Activated gamma-delta T cell treated with anti-CD3 and anti-CD28 coated beads, Interleukin-2, amount 50 U/mL, for 16 hours (primary cell): ENCODE measurements around the gene CRYAB.
A peak's percentile ranks its signal among the peaks of the same experiment; 100 is the strongest.
"Not testable (repeated sequence)": the region's sequence is repeated elsewhere in the genome, so short reads cannot be mapped to it uniquely, and the experiment has no call there.

ENCODE experiments used
- DNase-seq: peaks from one replicate; pipeline ENCODE4 v3.0.0-alpha.2; 2020; ENCODE audit warnings: low read depth

The CRYAB gene

DNA sequence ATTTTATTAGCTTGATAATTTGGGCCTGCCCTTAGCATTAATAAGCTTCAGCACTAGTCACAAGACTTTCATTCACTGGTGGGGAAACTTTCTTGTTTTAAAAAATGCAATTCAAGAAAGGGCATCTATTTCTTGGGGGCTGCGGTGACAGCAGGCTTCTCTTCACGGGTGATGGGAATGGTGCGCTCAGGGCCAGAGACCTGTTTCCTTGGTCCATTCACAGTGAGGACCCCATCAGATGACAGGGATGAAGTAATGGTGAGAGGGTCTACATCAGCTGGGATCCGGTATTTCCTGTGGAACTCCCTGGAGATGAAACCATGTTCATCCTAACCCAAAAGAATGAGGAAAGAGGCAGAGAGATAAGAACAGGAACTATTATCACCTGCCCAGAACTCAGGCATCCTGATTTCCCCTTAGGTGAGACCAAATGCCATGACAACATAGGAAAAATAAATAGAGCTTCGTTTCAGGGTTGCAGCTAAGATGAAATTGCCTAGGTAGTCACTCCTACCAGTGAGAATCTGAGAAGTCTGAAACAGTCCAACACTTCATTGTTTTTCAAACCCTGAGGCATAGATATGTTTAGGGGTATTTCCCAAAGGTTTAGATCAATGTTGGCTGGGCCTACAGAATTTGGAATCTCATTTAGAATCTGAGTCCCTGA lies 2.8 kb downstream of the CRYAB start:
- no peak for DNase-seq

DNA sequence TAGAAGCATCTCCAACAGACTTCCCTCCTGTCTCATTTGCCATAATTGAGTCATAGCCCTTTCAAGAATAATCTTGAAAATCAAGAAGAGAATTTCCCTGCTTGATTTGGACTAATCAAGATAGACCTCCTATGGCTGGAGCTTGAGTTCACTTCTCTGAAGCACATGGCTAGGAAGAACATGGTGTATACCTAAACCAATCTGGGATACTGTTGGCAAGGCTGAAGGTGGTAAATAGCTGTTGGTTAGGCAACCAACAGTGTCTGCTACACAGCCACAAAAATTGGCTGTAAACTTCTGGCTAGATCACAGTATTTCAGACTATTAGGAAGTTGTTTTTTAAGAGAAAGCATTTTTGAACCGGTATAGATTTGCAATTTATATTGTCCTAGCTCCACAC lies 4.9 kb downstream of the CRYAB start:
- DNase-seq, result no peak

DNA sequence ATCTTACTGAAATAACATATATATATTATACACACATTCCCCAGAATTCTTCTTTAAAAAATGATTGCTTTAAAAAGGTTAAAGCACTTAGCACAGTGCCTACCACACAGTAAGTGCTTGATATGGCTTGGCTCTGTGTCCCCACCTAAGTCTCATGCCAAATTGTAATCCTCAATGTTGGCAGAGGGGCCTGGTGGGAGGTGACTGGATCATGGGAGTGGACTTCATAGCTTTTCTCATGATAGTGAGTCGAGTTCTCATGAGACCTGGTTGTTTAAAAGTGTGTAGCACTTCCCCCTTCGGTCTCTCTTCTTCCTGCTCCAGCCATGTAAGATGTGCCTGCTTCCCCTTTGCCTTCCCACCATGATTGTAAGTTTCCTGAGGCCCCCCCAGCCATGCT lies 6.2 kb downstream of the CRYAB start:
- no peak for DNase-seq

DNA sequence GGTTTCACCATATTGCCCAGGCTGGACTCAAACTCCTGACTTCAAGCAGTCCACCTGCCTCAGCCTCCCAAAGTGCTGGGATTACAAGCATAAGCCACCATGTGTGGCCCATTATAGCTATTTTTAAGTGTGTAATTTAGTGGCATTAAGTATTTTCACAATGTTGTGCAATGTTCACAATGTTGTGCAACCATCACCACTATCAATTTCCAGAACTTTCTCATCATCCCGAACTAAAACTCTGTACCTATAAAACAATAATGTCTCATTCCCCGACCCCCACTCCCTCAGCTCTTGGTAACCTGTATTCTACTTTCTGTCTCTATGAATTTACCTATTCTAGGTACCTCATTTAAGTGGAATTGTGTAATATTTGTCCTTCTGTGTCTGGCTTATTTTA lies 24.7 kb downstream of the CRYAB start:
- no peak for DNase-seq

DNA sequence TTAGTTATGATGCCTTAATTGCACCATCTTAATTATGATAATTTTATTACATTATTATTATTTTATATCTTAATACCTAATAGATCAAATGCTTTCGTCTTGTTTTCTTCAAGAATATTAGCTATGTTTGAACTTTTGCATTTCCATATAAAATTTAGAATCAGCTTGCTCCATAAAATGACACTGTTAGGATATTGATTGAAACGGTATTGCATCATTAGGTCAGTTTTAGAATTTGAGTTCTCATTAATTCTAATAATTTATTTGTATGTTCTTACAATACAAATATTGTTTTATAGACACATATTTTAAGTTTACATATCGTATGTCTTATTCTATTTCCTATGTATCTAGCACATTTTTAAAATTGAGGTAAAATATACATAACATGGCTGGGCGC lies 25.5 kb downstream of the CRYAB start:
- no peak for DNase-seq

DNA sequence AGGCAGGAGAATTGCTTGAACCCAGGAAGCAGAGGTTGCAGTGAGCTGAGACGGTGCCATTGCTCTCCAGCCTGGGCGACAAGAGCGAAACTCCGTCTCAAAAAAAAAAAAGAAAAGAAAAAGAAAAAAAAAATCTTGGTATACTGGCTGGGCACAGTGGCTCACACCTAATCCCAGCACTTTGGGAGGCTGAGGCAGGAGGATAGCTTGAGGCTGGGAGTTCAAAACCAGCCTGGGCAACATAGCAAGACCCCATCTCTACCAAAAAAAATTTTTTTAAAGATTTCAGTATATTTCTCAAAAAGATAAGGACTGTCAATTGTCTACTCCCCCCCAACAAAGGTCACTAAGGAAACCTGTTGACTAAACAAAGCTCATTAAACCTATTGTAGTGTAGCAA lies 26.5 kb downstream of the CRYAB start:
- not testable (repeated sequence) for DNase-seq

DNA sequence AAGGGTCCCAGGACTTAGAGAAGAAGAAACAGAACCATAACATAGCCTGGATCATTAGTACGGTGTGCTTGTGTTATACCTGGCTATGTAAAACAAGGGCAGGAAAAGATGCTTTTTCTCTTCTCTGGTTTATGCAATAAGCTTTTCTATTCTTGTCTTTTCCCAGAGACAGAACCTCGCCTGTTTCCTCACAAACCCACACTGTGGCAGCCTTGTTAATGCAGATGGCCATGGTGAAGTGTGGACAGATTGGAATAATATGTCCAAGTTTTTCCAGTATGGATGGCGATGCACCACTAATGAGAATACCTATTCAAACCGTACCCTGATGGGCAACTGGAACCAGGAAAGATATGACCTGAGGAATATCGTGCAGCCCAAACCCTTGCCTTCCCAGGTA lies 29.4 kb downstream of the CRYAB start:
- DNase-seq, result no peak

DNA sequence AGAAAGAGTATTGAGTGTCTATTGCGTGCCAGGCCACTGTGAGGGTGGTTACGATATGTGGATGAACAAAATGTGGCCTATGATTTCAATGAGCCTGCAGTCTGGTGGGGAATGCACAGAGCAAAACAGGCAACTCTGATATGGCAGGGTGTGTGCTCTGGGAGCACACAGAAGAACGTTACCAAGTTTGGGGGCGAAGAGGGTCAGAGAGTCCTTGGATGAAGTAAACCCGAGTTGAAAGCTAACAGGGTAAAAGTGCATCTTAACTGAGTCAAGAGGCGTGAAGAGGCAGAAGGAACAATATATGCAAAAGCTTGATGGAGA lies 32.0 kb downstream of the CRYAB start:
- no peak for DNase-seq

DNA sequence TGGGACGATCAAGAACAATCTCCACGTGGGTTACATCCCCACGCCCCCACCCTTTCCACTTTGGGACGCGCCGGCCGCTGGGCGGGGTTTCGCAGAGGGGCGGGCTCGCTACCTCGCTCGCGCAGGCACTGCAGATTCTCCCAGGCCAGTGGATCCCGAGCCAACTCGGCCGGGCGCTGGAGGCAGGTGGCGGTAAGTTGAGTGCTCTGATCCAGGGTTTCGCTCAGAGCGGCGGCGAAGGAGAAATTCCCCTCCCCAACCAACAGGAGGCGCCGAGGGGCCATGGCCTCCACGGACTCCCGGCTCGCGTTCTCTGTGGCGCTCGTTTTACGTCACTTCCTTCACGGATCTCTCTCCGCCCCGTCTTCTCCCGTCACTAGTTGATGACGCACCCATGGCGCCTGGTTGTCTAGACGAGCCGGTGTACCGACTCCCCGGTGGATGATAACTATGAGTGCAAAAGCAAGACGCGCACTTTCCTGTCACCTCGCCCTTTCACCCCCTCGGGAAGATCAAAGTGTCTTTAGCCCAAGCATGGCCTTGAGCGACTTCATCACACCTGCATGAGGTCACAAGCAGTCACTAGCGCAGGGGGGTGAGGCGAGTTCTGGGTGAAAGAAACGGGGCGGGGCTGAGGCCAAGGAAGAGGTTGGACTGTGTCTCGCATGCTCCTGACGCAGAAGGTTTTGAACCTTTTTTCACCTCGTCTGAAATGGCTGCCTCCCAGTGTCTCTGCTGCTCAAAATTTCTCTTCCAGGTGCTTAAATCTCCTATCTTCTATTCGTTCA lies 32.5 kb downstream of the CRYAB start, which contains the start of the genes CFAP68 and FDXACB1:
TSS of gene CFAP68 (plus strand) at position 693 of the 788 bp plus-strand sequence. CDS start at position 713, 20 bp downstream.
TSS of gene FDXACB1 (minus strand) at position 317 of the 788 bp plus-strand sequence. CDS start at position 284, 33 bp downstream.
- peak; percentile 89 for DNase-seq

DNA sequence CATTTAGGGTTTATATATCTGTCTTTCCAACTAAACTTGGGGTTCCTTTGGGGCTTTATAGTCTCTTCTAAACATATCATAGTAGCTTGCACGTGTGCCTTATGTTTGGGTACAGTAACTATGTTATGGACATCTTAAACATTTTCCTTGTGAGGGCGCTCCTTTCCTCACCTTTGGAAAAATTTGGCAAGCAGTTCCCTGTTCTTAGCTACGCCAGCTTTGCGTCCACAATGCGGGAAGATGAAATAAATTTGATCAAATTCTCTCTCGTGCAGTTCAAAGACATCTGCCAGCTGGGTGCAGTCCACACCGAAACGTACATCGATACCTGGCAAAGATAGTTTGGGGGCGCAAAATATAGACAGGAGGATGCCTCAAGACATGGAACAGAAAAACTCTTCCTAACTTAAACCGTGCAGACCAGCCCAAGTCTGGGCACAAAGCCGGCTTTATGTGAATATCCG lies 33.2 kb downstream of the CRYAB start:
- DNase-seq, result no peak

DNA sequence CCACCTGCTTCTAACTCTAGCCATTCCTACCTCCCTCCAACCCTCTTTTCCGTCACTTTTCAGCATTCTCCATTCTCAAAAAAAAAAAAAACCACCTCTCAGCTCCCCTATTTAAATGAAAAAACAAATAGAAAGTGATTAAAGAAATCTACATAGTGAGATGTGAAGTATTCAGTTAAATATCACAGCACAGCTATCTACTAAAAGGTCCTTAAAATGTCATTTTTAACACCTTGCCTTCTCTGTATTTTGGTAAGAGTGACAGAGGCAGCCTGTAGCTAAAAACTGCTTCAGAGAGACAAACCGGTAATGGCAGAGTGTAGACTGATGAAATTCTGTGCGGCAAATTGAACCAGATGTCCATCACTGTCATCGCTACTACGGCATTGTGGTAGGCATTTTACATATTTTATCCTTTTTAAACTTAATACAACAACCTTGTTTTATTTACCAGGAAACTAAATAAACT lies 39.8 kb downstream of the CRYAB start:
- DNase-seq, result no peak

DNA sequence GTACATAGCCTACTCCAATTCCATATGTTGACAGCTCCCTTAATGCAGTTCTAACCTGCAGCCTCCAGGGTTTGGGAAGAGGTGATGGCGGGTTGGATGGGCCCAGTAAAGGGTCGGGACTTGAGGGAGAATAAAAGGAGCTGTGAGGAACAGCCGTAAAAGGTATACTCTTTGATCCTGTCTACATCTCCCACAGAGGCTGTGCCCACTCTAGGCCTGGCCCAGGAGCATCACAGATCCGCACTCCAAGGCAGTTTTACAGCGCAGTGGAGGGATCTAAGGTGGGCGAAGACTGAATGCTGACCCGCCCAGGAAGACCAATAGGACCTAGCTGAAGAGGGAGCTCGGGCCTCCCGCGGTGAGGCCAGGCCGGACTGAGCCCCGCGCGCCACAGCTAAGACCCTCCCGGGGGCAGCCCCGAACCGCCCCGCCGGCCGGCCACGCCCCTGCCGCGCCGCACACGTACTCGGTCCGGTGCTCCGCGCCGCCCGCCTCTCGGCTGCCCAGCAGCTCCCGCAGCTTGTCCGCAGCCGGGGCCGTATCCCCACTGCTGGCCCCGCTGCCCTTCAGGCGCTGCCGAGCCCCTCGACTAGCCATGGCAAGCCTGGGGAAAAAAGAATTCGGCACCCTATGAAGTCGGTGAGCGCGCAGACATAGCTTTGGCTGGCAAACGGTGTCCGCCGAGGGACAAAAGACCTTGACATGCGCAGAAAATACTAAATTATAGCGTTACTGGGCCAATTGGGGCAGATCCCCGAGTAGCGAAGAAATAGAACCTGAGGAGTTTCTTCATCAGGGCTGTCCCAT lies 40.5 kb downstream of the CRYAB start, which contains the start of gene ALG9:
TSS of gene ALG9 (minus strand) at position 696 of the 807 bp plus-strand sequence. CDS start at position 597, 99 bp downstream.
- peak; percentile 84 for DNase-seq

DNA sequence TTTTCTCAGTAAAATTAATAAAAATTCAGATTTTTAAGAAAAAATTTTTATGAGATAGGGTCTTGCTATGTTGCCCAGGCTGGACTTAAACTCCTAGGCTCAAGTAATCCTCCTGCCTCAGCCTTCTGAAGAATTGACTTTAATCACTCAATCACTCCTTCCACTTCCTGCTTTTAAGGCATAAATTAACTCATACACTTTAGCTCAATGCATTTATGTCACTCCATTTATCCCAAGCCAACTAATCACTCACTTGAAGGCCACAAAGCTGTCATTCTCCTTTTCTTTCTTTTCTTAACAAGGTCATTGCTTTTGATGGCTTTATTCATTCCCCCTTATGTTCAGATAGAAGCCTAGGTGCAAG lies 41.1 kb downstream of the CRYAB start:
- no peak for DNase-seq

DNA sequence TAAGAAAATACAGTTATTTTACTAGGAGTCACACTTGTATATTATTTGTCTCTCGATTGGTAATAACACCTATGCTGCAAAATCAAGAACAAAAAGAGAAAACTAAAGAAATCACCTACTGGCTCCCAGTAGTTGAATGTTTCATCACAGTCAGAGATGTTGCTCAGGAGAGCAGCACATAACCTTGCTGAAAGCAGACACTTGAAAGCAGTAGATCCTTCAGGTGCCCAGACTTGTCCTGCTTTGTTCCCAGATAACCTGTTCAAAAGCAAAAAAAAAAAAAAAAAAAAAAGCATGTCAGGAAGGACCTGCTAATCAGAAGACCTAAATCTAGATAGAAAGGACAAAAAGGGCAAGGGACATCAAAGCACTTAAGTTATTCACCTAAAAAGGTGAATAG lies 41.5 kb downstream of the CRYAB start:
- DNase-seq, result no peak

DNA sequence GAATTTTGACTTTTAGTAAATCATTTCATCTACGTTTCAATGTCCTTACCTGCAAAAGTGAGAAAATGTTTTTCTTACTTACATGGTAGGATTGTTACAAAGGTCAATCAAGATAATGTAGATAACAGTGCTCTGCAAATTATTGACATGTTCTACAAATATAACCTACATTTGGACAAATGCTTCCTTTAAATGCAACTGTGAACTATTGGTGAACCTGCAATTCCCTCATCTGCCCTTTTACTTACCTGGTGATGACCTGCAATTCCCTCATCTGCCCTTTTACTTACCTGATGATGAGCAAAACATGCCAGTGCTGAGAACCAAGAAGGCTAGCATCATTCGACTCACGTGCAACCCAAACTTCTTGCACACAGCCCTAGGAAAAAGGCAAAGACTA lies 51.3 kb downstream of the CRYAB start:
- DNase-seq, result no peak
